ENCODE results near the gene PHF20.

DNA sequence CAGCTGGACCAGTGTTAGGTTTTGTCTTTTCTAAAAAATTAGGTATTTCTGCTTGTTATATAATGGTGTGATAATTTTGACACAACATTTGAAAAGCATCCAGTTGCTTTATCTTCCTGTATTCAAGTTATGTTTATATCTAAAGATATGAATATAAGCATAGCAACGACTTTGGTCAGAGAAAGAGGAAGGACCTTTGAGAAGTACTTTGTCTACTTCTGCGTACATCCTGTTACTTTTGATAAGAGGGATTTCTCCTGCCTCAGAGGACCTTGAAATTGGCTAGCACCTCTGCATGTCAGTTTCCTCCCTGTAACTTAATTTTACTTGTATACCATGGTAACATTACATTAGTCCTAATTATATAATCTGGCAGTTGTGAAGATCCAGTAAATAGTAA lies 24.8 kb downstream of the PHF20 start:
- TF ChIP-seq, protein P1, sequence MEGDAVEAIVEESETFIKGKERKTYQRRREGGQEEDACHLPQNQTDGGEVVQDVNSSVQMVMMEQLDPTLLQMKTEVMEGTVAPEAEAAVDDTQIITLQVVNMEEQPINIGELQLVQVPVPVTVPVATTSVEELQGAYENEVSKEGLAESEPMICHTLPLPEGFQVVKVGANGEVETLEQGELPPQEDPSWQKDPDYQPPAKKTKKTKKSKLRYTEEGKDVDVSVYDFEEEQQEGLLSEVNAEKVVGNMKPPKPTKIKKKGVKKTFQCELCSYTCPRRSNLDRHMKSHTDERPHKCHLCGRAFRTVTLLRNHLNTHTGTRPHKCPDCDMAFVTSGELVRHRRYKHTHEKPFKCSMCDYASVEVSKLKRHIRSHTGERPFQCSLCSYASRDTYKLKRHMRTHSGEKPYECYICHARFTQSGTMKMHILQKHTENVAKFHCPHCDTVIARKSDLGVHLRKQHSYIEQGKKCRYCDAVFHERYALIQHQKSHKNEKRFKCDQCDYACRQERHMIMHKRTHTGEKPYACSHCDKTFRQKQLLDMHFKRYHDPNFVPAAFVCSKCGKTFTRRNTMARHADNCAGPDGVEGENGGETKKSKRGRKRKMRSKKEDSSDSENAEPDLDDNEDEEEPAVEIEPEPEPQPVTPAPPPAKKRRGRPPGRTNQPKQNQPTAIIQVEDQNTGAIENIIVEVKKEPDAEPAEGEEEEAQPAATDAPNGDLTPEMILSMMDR (IDR thresholded peaks at IDR 0.05) = no peak
- TF ChIP-seq POLR2A (IDR thresholded peaks at IDR 0.05) = no peak
